ENCODE measurements around the gene KRT86.
A peak's percentile ranks its signal among the peaks of the same experiment; 100 is the strongest.
"Not testable (repeated sequence)": the region's sequence is repeated elsewhere in the genome, so short reads cannot be mapped to it uniquely, and the experiment has no call there.

The KRT86 gene

GRCh38 chr12:52342781-52343490, 68.5 kb downstream of the KRT86 start:
- no peak for DNase-seq

- DNase-seq = no peak
Observed at GRCh38 chr12:52343550-52343949, 69.1 kb downstream of the KRT86 start.

DNA sequence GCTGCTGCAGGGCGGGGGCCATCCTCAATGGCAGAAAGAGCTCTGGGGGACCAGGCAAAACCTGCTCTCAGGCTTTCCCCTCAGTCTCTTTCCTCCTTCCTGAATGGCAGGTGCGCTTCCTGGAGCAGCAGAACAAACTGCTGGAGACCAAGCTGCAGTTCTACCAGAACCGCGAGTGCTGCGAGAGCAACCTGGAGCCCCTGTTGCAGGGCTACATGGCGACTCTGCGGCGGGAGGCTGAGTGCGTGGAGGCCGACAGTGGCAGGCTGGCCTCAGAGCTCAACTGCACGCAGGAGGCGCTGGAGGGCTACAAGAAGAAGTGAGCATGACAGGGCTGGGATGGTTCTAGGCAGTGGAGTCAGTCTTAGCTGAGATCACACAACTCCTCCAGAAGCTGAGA, 69.7 kb downstream of the KRT86 start:
- DNase-seq = no peak

GRCh38 chr12:52345041-52345440, 70.6 kb downstream of the KRT86 start:
- DNase-seq = not testable (repeated sequence)

DNA sequence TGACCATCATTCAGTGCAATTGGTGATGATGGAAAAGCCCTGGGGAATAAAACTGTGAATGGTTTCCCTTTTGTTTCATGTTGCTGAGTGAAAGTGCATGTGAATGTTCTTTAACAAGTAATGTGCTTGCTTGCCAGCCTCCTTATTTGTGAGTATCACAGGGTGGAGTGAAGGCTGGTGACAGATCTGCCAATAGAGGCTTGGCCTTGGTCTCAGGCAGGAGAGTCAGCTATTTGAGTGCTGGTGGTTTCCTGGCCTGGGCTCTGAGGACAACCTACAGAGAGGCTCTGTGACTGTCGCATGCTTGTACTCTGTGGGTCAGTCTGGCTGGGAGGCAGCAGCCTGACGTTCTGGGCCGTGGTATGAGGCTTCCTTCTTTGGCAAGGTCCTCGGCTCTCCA, 72.1 kb downstream of the KRT86 start:
- DNase-seq = no peak

GRCh38 chr12:52347016-52347415, 72.6 kb downstream of the KRT86 start:
- DNase-seq = no peak

DNA sequence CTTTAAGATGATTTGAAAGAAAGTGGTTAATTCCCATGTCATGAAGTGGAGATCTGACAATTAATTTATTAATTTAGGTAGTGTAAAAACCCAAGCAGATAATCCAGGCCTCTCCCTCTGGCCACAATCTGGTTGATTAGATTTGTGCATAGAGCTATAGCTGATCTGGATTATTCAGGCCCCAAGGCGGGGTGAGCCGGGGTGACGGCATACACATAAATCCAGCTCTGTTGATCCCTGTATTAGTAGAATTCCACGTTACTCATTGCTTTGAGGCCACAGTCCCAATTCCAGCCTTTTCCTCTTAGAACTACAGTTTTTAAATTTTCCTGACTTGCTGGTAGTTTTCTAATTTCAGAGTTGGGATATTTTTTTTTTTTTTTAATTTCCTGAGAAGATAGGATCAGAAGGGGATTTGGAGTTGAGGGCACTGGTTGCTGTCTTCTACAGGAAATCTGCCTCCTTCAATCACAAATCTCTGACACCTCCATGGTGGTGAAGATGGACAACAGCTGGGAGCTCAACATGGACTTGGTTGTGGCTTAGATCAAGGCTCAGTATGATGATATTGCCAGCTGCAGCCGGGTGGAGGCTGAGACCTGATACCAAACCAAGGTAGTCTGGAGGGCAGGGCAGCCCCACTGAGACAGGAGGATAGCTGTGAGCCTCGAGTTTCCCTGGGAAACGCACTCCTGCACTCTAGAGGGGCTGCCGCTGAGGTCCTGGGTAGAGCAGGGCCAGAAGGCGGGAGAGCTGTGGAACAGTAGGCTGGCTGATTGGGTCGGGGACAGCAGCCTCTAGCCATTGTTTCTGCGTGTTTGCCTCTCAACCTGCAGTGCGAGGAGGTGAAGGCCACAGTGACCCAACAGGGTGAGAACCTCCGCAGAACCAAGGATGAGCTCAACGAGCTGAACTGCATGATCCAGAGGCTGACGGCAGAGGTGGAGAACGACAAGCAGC, 73.4 kb downstream of the KRT86 start:
- no peak for DNase-seq

GRCh38 chr12:52349196-52349595, 74.8 kb downstream of the KRT86 start:
- no peak for DNase-seq

- DNase-seq = no peak
Observed at GRCh38 chr12:52350021-52350620, 75.7 kb downstream of the KRT86 start.

DNA sequence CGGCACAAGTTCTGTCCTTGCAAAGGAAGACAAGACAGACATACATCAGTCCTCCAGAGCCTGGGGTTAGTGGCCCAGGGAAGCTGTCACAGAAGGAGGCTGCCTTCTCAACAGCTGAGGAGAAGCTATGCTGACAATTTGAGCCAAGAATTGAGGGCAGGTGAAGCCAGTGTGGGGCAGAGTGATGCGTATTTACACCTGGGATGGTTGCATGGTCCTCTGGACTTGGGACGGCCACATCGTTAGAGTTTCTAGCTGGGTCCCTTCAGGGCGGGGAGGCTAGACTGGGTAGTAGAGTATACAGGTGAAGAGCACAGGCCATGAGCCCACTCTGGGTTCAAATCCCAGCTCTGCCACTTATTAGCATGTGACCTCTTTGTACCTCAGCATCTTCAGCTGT, 76.3 kb downstream of the KRT86 start:
- DNase-seq = no peak

DNA sequence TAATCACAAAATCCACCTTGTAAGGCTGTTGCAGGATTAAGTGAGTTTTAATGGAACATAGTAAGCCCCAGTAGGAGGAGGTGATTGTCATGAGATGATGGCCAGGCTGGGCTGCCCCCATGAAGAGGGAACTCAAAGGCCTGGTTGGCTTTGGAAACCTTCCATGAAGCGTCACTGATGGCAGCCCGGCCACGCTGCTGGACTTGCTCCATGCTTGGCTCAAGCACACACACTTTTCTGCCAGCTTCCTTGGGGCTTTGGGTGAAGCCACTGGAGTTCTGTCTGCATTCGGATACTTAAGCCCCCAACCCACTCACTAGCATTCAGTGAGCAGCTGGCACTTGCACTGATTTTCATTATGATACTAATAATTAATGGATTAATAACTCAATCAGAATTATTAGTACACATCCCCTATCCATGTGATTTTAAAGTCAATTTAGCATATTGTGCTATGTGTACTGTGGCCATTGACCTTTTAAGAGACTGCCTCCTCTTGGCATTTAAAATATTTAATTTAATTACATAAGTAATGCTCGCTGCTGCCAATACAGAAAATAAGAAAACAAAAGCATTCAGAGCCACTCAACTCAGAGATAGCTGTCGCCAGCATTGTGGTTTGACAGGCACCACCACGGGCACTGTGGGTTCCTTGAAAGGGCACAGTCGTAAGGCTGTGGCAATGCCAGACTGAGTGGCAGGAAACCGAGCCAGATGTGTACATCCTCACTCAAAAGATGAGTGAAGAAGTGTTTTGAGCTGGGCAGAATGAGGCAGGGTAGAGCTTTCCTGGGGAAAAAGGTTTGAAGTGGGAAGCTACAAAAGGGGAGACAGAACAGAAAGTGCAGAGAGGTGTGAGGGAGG, 77.0 kb downstream of the KRT86 start:
- DNase-seq = peak; percentile 27

GRCh38 chr12:52352951-52353350, 78.5 kb downstream of the KRT86 start:
- DNase-seq = no peak

DNA sequence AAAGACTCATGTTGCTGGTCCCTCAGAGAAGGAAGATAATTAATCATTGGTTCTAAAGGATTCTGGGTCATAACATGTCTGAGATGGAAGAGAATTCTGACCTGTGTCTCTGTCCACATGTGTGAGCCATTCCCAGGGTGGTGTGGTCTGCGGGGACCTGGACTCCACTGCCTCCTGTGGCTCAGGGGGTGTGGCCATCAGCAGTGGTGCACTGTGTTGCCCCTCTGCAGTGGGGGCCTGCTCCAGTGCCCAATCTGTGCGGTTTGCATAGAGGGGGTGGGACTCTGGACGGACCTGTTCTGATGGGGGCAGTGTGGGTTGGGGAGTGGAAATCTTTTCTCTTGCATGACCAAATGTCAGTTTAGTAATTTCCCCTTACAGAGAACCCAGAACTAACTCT, 79.3 kb downstream of the KRT86 start:
- no peak for DNase-seq

GRCh38 chr12:52354200-52354599, 79.8 kb downstream of the KRT86 start:
- DNase-seq = no peak

DNA sequence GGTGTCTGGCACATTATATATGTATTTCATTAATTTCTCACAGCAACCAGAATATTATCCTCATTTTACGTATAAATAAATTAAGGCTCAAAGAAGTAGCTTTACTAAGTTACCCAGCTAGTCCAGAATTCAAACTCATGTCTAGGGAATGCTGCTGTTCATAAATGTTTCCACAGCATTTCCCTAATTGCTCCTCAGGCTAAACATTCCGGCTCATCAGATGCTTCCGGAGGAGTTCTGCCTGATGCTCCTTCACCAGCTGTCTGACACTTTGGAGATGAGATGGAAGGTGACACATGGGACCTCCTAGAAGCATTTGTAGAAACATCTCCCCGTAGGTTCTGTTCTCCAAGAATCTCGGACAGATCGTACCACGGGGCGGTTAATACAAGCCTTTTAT, 80.7 kb downstream of the KRT86 start:
- DNase-seq = no peak

- DNase-seq = no peak
Observed at GRCh38 chr12:52356031-52356761, 81.8 kb downstream of the KRT86 start.

GRCh38 chr12:52356762-52357580, 82.5 kb downstream of the KRT86 start:
- DNase-seq = no peak
